ENCODE data around the gene BEND5.

BEND5 gene

DNA sequence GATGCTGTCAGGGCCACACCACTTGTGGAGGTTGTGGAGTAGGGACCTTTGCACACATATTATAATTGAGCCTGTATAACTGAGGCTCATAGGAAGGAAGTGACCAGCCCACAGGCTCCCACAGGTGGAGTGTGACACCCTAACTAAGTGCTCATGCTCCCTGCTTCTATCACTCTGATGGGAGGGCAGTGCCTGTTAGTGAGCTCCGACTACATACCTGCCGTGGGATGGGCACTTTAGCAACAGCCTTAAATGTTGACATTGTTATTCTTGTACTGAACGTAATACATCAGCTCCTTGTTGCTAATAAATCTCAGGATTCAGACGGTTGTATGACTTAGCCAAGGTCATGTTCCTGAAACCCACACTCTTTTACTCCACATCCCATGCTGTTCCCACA is 58.0 kb downstream of the BEND5 start:
- DNase-seq (ENCODE audit: low spot score), result no peak

DNA sequence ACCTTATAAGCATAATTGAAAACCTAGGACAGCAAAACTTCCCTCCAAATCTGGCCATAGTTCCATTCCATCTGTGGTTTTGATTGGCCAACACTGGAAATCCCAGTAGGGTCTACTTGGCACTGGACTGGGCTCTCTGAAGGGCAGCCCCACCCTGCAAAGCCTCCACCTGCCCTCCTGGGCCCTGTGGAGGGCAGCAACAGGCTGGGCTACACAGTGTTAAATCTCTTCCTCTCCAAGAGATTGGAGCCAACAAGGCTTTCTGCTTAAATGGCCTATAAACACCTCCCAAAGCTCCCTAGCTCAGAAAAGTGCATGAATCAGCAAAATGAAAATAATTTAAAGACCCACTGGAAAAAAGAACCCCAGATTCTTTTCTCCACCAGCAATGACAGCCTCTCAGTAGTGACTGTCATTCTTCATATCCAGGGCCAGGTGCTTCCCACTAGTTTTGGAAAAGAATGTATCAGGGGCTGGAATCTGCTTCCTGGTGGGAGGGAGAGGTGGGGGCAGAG is 58.5 kb downstream of the BEND5 start:
- DNase-seq (ENCODE audit: low spot score), result no peak

DNA sequence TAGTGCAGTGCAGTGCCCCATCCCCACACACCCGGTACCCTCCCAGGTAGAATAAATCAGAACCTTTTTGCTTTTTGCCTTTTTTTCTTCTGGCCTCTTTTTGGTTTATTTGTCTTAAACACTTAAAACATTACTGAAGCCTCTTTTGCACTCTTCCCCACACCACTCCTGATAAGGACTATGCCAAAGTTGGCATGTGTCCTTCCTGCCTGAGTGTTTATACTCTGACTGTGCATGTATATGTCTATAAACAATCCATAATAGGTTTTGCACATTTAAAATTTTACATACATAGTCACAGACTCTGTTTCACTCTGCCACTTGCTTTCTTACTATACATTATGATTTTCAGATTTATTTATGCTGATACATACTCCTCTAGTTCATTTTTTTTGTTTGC is 59.6 kb downstream of the BEND5 start:
- no peak for DNase-seq (ENCODE audit: low spot score)

DNA sequence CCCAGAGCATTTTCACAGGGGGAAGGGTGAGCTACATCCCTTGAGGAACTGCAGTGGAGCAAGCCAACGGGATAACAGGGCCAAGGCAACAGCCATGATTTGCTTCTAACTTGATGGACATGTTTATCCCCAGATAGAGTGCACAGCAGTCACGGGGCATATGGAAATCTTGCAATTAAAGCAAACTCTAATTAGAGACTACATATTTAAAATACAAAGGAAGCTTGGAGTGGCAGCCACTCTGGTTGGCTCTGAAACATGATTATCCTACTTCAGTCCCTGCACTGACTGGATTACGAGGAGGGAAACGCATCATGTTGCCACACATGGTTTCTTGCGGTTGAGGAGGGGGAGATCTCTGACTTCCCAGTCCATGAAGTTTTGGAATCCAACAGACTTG is 60.8 kb downstream of the BEND5 start:
- DNase-seq (ENCODE audit: low spot score), result no peak

DNA sequence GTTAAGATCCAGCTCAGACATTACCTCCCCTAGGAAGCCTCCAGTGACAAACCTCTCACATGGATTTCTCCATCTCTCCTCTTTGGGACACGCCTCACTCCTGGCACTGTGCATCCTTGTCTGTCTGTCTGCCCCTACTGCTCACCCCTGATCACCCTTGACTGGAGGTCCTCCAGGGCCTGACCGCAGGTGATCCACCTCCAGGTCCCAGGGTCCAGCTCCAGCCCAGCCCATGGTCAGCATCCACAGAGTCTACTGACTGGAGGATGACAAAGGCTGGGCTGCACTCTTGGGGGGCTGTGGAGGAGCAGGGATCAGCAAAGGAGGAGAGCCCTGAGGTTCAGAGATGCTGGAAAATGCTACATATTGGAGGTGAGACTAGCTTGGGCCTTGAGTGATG is 65.8 kb downstream of the BEND5 start:
- no peak for DNase-seq (ENCODE audit: low spot score)

DNA sequence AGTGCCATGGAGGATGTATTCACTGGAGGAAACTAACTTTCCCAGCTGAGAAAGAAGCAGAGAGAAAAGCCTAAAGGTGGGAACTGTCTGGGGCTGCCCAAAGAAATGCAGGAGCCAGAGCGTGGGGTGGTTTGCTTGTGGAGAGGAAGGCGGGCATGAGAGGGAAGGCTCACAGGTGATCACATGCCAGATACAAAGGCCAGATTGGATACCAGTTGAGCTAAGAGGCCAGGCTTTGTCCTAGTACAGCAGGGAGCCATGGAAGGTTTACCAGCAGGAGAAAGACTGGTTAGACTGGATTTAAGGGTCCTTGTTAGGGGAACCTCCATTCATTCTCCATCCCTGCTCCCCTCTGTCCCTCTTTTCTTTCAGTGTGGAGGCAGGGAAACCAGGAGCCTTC is 66.4 kb downstream of the BEND5 start:
- DNase-seq (ENCODE audit: low spot score), result no peak

DNA sequence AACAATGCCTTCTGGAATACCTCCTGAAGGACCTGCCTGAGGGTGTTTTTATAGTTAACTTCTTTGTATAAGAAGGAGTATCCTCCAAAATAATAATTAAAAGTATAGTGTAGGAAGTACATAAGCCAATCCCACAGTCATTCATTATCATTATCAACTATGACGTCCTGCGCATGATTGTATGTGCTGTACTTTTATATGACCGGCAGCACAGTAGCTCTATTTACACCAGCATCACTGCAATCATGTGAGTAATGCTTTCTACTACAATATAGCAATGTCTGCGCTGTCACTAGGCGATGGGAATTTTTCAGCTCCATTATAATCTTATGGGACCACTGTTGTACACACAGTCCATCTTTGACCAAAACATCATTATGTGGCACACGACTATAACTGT is 72.0 kb downstream of the BEND5 start:
- no peak for DNase-seq (ENCODE audit: low spot score)

DNA sequence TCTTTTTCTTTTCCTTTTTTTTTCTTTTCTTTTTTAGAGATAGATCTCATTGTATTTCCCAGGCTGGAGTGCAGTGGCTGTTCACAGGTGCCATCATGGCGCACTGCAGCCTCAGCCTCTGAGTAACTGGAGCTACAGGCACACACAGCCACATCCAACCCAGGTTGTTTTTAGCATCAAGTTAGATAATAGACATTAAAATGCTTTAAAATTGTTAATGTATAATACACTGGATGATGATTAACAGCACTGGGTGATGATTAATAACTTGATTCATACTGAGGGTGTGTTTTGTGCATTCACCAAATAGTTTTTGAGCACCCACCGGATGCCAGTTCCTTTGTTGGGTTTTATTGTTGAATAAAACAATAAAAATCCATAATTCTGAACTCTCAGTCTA is 75.2 kb downstream of the BEND5 start:
- DNase-seq (ENCODE audit: low spot score), result no peak

DNA sequence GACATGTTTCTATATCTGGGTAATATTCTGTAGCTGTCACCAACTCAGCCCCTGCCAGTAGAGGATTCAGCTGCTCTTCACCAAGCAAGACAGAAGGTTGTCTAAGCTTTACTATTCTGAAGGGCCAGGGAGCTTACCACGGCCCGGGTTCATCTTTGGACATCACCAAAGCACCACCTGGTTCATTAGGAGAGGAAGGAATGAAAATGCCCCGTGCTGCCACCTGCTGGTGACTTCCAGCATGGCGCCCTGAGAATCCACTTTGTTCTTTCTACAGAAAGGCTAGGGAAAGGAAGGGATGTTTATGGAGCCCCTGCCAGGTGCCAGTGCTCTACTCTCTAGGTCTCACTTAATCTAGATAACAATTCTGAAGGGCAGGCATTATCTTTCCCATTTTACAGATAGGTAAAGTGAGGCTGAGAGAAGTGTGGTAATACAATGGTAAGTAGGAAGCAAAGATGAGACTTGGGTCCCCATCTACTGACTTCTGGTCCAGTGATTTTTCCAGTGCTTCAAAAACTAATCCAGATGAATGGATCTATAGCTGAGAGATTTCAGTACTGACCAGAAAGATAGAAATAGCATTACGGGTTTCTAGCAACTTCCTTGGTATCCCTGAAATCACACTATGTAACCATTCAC is 79.5 kb downstream of the BEND5 start:
- DNase-seq (ENCODE audit: low spot score), result peak; percentile 34

DNA sequence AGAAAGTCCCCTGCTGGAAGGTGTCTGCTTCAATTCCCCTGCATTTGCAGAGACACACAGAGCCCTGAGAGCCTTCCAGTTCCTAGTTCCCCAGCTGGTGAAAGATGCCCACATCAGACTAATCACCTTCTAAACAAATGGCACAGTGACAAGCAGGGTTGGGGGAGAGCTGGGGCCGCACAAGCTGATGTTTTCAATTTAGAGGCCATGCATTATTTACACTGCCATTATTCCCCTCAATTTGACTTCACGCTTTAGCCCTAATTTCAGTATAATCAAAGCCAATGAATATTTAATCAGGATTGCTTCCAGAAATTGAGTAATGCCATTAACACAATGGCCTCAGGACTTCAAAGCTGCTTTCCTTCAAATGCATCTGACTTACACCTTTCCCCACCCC is 81.5 kb downstream of the BEND5 start:
- DNase-seq (ENCODE audit: low spot score), result no peak

DNA sequence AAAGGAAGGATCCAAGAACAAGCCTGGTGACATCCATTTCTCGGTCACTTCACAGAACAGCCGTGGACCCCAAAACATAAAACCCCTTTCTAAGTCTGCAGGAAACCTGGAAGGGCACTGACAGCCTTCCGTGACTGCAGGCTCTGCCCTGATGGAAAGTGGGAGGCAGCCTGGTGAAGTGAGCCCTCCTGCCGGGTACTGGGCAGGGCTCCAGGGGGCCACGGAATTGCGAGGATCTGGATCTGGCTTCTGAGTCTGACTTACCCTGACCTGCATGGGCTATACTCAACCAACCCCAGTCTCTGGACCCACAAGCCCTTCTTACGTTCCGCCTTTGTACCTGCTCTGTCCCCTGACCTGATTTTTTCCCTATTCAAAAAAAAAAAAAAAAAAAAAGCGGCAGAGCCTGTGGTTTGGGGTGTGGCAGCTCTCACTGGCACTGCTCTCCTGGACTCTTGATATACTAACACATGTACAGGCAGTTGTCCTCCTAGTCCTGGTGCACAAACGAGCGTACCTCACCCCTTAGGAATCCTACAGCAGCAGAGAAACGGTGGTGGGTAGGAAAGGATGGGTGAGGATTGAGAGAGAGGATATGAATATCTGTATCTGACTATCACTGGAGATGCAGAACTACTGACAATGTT is 82.9 kb downstream of the BEND5 start:
- no peak for DNase-seq (ENCODE audit: low spot score)

DNA sequence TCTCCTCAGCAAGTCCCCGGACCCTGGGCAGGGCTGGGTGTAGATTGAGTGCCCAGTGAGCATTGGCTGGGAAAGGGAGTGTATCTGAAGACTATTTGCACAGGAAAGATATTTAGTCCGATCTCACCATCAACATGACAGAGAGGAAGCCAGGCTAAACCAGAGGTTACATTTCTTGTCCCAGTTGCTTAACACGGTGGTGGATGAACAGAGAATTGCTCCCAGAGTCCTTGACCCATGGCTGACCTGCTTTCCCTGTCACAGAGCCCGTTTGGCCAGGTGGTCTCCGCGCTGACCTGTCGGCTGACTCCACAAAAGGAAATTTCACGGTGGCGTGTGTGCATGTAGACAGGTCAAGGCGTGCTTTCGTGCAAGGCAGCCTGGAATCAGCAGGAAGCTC is 83.5 kb downstream of the BEND5 start:
- DNase-seq (ENCODE audit: low spot score), result no peak

DNA sequence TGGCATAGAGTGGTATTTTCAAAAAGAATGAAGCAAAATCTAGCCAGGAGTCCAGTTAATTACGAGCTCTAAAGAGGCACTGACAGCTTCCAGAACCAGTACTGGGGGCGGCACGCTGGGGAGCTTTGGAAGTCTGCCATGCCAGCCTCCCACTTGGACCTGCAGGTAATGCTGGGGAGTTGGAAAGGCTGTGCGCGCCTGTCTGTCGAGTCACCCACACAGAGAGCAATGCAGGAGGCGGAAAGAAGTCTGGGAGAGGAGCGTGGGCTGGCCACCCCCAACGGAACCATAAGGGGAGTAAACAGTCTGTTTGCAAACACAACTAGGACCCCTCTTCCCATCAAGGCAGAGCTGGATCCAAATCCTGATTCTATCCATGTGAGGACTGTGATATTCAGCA is 84.5 kb downstream of the BEND5 start:
- DNase-seq (ENCODE audit: low spot score), result no peak

DNA sequence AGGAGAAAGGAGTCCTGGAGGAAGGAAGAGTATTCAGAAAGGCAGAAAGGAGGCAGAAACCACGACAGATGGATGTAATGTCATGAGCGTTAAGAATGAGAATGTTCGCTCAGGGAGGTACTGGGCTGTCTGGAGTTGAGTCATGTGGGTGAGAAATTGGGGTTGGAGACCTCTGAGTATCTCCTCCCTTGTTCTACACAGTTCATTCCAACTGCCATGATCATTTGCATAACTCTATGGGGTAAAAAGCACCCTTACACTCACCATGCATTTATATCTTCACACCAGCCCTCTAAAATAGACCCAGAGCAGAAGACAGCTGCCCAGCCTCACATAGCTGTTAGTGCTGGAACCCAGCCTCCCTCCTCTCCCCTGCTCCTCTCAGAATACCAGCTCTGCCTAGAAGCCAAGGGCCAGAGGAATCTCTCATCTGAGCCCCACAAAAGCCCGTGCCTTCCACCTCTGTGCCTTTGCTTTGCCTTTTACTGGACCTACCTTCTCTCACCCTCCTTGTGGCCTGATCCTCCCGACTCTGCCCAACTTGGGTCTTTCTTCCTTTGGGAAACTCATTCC is 85.2 kb downstream of the BEND5 start:
- DNase-seq (ENCODE audit: low spot score), result no peak

DNA sequence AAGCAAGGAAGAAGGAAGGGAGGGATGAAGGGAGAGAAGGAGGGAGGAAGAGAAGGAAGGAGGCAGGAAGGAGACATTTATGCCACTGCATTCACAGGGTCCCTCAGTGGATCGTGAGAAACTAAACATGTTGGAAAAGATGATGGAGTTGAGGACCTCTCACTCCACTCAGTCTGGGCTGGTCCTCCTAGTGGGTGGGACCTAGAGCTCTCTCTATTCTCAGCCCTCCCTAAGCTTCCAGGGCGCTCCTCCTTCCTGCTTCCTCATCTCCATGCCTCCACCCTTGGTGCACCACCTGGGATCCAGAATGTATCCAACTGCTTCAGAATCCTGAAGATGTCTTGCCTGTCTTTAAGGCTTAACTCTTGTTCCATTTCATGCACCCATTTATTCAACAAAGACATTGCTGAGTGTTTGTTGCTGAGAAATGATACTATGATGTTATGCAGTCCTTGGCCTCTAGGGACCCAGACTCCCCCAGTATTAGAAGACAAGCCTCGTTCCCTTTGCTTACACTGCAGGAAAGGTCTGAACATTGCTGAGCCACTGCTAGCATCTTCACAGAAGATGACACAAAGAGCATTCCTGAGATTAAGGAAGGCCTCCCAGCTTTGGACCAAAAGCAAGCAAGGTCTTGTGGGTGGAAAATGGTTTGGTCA is 88.5 kb downstream of the BEND5 start:
- no peak for DNase-seq (ENCODE audit: low spot score)

DNA sequence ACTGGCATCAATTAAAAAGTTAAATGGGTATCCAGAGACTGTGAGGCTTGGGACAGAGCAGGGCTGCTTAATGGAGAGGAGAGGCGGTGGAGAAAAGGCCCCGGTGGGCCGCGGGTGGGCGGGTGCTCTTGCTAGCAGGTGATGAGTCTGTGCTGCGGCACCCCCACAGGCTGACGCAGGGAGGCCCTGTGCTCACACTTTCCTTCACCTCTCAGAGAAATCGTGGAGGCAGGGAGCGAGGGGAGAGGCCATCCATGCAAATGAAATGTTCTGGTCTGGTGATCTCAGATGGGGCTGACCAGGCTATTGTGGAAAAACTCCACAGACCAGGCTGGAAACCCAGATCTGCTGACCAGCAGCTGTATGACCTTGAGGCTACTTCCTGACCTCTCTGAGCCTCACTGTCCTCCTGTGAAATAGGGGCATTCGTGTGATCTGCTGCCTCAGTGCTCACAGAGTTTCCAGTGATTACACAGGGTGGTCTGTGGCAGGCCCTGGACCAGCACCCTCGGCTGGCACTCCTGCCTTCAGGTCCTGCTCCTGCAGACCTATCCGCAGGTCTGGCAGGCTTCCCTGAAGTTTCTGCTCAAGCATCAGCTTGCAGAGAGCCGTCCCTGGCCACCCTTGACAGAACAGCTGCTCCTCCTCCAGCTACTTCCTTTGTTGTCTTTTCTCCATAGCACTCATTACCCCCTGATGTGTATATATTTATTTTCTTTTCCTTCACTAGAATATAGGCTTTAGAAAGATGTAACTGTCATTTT is 89.2 kb downstream of the BEND5 start:
- DNase-seq (ENCODE audit: low spot score), result no peak

DNA sequence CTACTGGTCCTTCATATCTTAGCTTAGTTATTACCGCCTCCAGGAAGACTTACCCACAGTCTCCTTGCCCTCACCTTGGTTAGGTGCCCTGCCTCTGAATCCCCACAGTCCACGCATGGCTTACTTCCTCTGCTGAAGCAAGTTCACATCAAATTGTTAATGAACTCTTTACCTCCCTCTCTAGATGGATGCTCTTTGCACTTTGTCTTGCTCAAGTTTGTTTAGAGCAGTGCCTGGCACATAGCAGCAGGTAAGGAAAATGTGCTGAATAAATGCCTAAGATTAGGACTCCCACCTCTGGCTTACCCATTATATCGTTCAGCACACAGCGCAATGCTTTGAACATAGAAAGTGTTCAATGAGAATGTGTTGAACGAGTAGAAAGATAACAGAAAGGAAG is 90.5 kb downstream of the BEND5 start:
- DNase-seq (ENCODE audit: low spot score), result no peak

DNA sequence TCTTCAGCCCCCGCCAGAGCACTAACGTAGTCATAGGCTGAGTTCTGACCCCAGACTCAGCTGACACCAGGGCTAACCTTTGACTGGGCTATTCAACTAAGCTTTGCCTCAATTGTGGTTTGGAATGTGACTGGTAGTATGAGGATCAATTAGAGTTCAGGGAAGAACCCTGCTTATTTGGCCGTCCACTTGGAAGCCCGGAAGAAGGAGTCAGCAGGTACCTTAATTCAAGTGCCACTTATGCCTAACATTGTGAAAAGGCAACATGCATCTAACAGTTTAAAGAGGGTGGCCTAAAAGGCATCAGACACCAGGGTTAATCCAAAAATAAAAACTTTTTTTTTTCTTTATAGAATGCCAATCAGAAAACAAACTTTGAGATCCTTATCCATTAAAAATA is 92.3 kb downstream of the BEND5 start:
- no peak for DNase-seq (ENCODE audit: low spot score)

DNA sequence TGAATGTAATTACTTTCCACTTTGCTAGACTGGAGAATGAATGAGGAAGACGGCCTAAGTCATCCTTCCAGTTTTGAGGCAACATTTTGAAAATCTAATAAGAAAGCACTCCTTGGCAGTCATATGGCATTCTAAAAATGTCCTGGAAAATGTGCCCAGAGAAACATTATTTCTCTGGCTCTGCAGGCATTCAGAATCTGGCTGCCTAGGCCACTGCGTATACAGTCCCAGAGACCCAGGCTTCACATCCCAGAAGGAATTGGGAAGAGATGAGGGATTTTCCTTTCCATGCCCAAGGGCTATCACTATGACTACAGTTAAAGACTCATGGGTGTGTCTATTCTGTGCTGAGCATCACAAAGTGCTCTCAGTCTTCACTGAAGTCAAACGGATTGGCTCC is 92.9 kb downstream of the BEND5 start:
- DNase-seq (ENCODE audit: low spot score), result peak; percentile 18

DNA sequence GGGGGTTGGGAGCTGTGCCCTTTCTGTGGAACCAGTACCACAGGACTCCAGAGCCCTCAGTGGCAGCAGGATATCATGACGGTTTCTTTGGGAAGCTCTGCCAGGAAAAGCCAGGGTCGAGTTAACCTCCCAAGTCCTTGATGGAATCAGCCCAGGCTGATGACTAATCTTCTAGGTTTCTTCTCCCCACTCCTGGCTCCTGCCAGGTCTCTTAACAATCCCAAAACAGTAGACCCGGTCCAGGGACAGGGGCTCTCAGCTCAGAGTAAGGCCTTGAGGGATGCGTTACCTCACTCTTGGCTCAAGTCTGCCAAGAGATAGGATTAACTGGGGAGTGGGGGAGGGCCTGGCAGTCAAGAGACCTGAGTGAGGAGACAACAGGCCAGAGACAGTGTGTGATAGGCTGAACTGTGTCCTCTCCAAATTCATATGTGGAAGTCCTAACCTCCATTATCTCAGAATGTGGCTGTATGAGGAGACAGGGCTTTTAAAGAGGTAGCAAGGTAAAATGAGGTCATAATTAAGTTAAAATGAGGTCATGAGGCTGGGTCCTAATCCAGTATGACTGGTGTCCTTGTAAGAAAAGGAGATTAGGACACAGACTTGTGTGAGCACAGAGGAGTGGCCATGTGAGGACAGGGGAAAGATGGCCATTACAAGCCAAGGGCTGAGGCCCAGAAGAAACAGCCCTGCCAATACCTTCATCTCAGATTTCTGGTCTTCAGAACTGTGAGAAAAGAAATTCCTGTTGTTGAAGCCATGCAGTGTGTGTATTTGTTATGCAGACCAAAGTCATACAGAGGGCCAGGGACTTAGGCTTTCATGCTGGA is 95.0 kb downstream of the BEND5 start:
- DNase-seq (ENCODE audit: low spot score), result no peak

DNA sequence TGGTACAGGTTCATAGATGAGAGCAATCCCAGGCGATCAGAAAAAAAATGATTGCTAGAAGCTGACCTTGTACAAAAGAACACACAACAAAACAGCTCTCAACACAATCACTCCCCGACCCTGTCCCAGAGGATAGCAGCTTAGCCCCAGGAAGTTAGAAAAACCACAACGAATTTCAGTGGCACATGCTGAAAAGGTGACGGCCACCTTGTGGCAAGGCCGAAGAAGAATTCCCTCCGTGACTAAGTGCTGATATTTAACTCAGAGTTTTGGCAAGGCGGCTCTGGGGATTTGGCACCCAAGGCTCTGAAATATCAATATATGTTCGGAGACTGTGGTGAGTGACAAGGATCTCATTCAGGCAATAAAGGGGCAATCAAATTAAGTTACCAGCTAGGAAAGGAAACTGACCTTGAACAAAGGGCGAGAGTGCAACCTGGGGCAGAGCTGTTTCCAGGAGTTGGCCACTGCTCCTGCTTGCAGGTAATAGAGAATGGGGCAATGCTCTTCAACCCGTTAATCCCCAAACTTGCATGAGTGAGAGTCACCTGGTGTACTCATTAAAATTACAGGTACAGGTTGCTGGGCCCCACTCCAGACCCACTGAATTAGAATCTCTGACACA is 96.2 kb downstream of the BEND5 start:
- DNase-seq (ENCODE audit: low spot score), result no peak
